Measurements from ENCODE around the gene SPATA16.
"Not testable (repeated sequence)": the region's sequence is repeated elsewhere in the genome, so short reads cannot be mapped to it uniquely, and the experiment has no call there.

SPATA16 gene

DNA sequence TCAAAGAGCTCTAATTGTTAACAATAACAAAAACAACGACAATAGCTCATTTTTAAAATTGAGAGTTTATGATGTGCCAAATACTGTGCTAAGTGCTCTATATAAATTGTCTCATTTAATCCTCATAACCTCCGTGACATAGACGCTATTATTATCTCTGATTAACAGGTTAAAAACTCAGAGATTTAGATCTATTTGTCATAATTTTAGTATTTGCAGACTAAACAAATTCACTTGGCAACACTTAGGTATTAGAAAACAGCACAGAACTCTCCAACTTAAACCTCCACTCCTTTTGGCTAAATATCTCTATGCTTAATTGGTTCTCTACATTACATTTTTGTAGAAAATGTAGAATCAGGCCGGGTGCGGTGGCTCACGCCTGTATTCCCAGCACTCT lies 136.4 kb downstream of the SPATA16 start:
- DNase-seq (ENCODE audit: low read depth in 2 of 2): no peak

GRCh38 chr3:173003956-173004355 lies 137.1 kb downstream of the SPATA16 start:
- no peak for DNase-seq (ENCODE audit: low read depth in 2 of 2)

- DNase-seq (ENCODE audit: low read depth in 2 of 2): no peak
Measured at GRCh38 chr3:173003471-173003870, 137.6 kb downstream of the SPATA16 start.

DNA sequence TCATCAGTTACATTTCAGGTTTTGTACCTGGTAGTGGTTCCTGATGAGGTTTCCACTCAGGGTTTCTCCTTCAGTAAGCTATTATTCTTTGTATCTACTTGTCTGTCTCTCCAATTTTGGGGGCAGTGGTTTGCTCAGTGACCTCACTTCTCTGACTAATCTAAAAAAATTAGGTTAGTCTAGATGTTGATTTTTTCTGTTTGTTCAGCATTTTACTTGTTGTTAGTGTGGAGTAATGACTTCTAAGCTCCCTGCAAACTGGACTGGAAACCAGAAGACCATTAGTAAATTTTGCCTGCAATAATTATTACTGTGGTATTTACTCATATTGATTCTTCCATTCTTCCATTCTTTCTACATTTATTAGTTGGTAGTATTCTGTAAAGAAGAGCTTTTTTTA lies 139.4 kb downstream of the SPATA16 start:
- DNase-seq (ENCODE audit: low read depth in 2 of 2): no peak

DNA sequence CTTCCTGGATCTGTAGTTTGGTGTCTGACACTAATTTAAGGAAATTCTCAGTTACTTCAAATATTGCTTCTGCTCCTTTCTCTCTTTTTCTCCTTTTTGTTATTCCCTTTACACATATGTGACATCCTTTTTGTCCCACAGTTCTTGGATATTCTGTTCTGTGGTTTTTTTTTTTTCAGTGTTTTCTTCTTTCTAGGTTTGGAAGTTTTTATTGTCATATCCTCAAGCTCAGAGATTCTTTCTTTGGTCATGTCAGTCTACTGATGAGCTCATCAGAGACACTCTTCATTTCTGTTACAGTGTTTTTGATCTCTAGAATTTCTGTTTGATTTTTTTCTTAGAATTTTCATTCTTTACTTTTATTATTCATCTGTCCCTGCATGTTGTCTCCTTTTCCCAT lies 140.5 kb downstream of the SPATA16 start:
- DNase-seq (ENCODE audit: low read depth in 2 of 2): no peak

DNA sequence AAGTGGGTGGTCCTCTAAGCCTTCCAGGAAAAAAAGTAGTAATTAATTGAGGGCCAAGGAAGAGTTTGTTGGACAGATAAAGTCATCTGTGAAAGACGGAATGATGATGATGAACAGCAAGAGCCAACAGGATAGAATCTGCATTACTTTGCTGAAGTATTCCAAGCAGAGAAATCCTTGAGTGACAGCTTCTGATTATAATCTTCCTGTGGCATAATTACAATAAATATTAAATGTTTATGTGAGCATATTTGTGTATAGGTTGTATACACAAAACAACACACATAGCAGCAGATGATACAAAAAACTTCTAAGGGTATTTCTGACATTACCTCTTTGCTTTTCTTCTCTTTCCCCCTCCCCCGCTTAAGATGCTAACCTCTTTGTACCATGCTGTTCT lies 147.6 kb downstream of the SPATA16 start:
- DNase-seq (ENCODE audit: low read depth in 2 of 2): no peak

GRCh38 chr3:172991424-172991996 lies 149.5 kb downstream of the SPATA16 start:
- no peak for DNase-seq (ENCODE audit: low read depth in 2 of 2)

- no peak for DNase-seq (ENCODE audit: low read depth in 2 of 2)
Measured at GRCh38 chr3:172989373-172989772, 151.7 kb downstream of the SPATA16 start.

DNA sequence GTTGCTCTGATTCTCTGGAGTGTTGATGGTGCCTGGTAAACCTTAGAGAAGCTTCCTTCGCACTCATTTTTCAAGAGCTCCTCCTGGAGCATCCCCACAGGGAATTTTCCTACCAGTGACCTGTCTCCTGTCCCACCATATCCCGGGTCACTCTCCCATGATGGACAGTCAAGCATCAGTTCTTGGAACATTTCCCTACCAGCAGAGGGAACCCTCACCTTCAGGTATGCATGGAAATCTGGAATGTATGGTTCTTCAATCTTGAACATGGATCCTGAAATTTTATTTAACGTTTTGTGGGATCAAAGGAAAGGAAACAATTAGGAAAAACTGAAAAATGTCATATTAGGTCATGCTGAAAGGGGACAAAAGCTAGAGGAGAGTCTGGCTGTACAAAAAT lies 153.8 kb downstream of the SPATA16 start:
- DNase-seq (ENCODE audit: low read depth in 2 of 2): no peak

DNA sequence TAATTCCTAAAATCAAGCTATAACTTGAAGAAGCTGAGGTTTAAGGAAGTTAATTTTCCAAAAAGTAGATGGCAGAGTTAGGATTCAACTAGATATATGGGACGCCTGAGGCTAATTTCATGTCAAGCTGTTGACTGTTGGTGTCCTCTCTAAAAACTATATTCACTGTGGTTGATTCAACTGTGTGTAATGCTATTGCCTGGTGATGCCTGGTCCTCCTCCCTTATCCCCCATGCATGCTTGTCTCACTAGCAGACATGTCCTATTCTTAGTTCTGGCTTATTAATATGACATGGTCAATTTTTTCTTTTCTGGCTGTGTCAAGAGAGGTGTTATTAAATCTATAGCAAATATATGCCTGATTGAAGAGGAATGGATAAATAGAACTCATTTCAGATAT lies 156.1 kb downstream of the SPATA16 start:
- no peak for DNase-seq (ENCODE audit: low read depth in 2 of 2)

DNA sequence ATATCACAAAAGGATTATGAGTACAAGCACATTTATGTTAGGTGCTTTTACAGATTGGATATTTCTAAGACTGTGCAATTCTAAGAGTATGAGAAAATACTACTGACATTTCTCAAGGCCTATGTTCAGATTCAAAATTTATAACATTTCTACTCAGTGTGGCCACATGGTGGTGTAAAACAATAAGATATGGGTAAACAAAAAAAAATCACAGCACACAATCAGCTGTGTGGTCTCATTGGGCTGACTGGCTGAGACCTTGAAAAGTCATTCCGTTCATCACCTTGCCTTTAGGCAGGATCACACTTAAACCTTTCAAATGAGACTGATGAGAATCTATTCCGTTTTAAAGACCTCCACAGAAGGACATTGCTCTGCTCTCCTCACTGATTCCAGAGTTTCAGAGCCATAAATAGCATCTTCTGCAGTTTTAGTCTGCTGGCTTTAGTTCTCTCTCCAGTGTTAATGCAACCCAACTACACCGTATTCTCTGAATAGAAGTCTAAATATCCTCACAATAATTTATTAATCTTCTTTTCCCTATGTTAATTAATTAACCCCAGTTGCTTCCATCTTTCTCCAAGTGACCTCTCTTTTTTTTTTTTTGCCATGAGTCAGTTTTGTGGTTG lies 158.2 kb downstream of the SPATA16 start:
- no peak for DNase-seq (ENCODE audit: low read depth in 2 of 2)

DNA sequence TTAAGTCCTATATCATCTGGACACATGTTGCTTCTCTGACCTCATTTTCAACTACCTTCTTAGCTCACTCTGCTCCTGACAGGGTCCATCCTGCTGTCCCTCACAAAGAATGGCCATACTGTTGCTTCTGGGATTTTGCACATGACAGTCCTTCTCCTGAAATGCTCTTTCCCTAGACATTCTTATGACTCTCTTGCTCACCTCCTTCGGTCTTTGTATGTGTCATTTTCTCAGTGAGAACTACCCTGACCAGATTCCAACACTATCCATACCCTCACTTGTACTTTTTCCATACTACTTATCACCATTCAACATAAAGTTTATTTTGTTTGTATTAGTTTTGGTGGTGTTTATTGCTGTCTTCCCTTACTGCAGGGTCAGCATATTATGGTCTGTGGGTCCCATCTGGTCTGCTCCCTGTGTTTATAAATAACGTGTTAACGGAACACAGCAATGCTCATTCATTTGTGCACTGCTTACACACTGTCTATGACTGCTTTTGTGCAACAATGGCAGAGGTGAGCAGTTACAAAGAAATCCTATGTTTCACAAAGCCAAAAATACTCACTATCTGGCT lies 159.5 kb downstream of the SPATA16 start:
- no peak for DNase-seq (ENCODE audit: low read depth in 2 of 2)

DNA sequence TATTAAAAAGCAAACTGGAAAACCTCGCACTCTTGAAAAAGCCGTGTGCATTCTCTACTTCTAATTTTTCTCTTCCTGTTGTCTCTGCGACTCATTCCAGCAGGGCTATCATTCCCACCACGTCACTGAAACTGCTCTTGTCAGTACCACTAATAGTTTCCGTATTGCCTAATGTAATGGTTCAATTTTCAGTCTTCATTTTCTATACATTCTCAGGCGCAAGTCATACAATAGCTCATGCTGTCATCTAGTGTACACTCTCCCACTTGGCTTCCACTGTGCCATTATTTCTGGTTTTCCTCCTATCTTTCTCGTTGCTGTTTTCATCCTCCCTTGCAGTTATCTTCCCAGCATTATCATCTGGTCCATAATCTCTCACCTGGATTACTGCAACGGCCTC lies 160.2 kb downstream of the SPATA16 start:
- DNase-seq (ENCODE audit: low read depth in 2 of 2): peak in 1 of 2 experiments; percentile 5

GRCh38 chr3:172977696-172978095 lies 163.3 kb downstream of the SPATA16 start:
- no peak for DNase-seq (ENCODE audit: low read depth in 2 of 2)

DNA sequence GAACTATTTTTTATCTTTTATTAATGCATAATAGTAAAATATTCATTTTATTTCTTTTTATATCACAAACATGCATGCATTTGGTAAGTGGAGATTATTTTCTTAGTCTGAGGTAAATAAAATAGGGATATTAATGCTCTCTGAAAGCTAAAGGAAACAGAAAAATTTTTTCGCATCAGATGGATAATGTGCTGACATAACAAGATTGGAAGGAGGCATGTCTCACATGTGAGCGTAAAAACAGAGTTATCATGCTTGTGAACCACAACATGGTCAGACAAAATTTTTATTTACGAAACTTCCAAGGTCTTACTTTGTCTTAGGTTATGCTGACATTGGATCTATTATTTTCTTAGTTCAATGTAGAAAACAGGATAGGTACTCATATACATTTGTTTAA lies 166.1 kb downstream of the SPATA16 start:
- no peak for DNase-seq (ENCODE audit: low read depth in 2 of 2)

GRCh38 chr3:172973799-172974198 lies 167.2 kb downstream of the SPATA16 start:
- no peak for DNase-seq (ENCODE audit: low read depth in 2 of 2)

- DNase-seq (ENCODE audit: low read depth in 2 of 2): no peak
Measured at GRCh38 chr3:172972717-172973116, 168.3 kb downstream of the SPATA16 start.

- no peak for DNase-seq (ENCODE audit: low read depth in 2 of 2)
Measured at GRCh38 chr3:172972067-172972466, 169.0 kb downstream of the SPATA16 start.

- no peak for DNase-seq (ENCODE audit: low read depth in 2 of 2)
Measured at GRCh38 chr3:172968646-172969045, 172.4 kb downstream of the SPATA16 start.

- peak in 1 of 2 experiments; percentile 15 for DNase-seq (ENCODE audit: low read depth in 2 of 2)
Measured at GRCh38 chr3:172965256-172965655, 175.8 kb downstream of the SPATA16 start.

GRCh38 chr3:172960626-172961182 lies 180.3 kb downstream of the SPATA16 start:
- DNase-seq (ENCODE audit: low read depth in 2 of 2): not testable (repeated sequence)

DNA sequence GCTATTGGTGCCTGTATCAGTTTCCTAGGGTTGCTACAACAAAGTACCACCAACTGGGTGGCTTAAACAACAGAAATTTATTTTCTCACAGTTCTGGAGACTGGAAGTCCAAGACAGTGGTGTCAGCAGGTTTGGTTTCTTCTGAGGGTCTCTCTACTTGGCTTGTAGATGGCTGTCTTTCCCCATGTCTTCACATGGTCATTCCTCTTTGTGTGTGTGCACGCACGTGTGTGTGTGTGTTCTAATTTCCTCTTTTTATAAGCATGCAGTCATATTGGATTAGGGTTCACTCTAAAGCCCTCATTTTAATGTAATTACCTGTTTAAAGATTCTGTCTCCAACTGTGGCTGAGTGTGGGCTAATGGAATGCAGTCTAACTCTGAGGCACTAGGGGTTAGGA lies 182.5 kb downstream of the SPATA16 start:
- no peak for DNase-seq (ENCODE audit: low read depth in 2 of 2)

DNA sequence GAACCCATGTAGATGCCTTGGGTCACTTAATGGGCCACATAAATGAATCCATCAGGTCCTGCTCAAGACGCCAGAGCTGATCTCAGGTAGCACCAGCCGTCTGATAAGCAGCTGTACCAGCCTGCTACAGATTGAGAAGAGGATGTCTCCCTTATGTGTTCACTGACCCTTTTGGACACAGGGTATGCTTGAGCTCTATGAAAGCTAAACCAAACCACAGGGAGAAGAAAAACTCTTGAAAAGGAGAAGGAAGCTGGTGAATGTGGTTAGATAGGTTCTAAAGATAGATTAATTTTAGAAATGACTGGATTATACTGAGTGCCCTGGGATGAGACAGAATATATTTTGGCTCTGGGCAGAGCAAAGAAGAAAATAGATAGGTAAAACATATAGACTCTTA lies 187.5 kb downstream of the SPATA16 start:
- no peak for DNase-seq (ENCODE audit: low read depth in 2 of 2)
